ENCODE data around the gene UGGT2. TPM values are rescaled to one million over a fixed set of nuclear protein-coding genes. Genes with fewer than 3 reads are reported as not detected.

Gene UGGT2, protein sequence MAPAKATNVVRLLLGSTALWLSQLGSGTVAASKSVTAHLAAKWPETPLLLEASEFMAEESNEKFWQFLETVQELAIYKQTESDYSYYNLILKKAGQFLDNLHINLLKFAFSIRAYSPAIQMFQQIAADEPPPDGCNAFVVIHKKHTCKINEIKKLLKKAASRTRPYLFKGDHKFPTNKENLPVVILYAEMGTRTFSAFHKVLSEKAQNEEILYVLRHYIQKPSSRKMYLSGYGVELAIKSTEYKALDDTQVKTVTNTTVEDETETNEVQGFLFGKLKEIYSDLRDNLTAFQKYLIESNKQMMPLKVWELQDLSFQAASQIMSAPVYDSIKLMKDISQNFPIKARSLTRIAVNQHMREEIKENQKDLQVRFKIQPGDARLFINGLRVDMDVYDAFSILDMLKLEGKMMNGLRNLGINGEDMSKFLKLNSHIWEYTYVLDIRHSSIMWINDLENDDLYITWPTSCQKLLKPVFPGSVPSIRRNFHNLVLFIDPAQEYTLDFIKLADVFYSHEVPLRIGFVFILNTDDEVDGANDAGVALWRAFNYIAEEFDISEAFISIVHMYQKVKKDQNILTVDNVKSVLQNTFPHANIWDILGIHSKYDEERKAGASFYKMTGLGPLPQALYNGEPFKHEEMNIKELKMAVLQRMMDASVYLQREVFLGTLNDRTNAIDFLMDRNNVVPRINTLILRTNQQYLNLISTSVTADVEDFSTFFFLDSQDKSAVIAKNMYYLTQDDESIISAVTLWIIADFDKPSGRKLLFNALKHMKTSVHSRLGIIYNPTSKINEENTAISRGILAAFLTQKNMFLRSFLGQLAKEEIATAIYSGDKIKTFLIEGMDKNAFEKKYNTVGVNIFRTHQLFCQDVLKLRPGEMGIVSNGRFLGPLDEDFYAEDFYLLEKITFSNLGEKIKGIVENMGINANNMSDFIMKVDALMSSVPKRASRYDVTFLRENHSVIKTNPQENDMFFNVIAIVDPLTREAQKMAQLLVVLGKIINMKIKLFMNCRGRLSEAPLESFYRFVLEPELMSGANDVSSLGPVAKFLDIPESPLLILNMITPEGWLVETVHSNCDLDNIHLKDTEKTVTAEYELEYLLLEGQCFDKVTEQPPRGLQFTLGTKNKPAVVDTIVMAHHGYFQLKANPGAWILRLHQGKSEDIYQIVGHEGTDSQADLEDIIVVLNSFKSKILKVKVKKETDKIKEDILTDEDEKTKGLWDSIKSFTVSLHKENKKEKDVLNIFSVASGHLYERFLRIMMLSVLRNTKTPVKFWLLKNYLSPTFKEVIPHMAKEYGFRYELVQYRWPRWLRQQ (N-terminal part only)
- 10 to 100 TPM; 17.3 to 25.6 TPM for total RNA-seq

DNA sequence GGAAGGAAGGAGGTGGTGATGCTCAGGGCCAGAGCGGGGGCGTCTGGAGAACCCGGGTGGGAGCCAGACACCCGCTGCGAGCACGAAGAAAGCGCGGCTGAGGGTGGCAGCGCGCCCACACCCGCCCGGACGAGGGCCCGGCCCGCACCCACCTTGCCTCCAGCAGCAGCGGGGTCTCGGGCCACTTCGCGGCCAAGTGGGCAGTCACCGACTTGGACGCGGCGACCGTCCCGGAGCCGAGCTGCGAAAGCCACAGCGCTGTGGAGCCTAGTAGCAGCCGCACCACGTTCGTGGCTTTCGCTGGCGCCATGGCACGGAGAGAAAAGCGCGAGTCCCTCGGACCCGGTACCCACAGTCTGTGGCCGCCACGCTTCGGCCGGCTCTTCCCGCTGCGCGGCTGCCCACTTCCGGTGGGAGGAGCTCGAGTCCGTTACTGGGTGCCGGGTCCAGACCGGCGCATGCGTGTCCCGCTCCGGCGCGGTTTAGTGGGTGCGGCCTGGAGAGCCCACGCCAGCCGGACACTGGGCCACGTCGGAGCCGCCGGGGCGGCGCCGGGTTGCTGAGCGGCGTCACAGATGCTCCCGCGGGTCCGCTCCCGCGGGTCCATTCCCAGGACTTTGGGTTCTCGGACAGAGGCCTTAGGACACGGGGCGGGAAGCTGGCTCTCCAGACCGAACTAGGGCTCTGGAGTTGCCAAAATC is at the start of gene UGGT2:
TSS of gene UGGT2 (minus strand) at position 399 of the 701 bp plus-strand sequence. CDS start at position 310, 89 bp downstream.
- H3K27me3 ChIP-seq = no peaks in the 10 kb centered on the region
- peaks cover 0 to 10% of the 10 kb centered on the region in 2 donors for H3K4me1 ChIP-seq
- H3K4me3 ChIP-seq = peak within 1 kb of the TSS; percentile 97 to 98
- H3K36me3 ChIP-seq = no peaks in the 10 kb centered on the region
- H3K27ac ChIP-seq = peak within 1 kb of the TSS; percentile 87 to 91
- TF ChIP-seq, protein P1, sequence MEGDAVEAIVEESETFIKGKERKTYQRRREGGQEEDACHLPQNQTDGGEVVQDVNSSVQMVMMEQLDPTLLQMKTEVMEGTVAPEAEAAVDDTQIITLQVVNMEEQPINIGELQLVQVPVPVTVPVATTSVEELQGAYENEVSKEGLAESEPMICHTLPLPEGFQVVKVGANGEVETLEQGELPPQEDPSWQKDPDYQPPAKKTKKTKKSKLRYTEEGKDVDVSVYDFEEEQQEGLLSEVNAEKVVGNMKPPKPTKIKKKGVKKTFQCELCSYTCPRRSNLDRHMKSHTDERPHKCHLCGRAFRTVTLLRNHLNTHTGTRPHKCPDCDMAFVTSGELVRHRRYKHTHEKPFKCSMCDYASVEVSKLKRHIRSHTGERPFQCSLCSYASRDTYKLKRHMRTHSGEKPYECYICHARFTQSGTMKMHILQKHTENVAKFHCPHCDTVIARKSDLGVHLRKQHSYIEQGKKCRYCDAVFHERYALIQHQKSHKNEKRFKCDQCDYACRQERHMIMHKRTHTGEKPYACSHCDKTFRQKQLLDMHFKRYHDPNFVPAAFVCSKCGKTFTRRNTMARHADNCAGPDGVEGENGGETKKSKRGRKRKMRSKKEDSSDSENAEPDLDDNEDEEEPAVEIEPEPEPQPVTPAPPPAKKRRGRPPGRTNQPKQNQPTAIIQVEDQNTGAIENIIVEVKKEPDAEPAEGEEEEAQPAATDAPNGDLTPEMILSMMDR (IDR thresholded peaks at IDR 0.05) = peak in 1 of 2 donors; percentile 51
- no peaks in the 10 kb centered on the region for H3K9me3 ChIP-seq
- peak; percentile 96 for DNase-seq (ENCODE audit: low spot score)

DNA sequence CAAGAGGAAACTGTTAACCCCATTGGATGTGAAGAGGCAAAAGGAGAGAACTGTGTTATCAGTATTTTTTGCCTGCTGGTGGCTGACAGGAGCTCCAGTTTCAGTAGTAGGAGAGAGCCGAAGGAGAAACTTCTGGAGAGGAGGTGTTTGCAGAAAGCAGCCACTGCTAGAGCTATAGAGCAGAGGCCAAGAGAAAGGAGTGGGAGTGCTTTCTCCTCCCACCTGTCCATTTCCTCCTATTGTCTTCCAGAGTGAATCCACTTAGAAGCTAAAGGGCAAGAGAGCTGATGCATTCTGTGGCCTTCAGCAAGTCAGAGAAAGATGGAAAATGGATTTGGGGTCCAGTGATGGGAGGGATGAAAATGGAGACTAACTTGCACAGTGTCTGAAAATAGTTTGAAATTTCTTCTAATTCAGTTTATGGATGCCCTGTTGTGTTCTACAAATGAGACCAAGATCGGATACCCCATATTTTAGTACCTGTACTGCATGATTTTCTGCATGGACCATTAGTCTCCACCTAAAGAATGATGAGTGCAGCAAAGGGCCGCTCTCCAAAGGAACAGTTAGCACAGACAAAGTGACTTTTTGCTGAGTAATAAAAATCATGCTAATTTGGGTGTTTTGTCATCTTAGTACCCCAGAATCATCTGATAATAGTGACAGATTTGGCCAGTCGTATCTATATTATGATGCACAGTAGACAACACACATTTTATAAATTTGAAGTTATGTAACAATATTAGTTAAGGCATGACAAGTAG is 47.4 kb upstream of the UGGT2 start:
- Histone ChIP-seq H3K4me3 (no peak overlapping the region), H3K4me1 (no peaks in the 10 kb centered on the region), H3K9me3 (no peaks in the 10 kb centered on the region), H3K36me3 (no peaks in the 10 kb centered on the region), H3K27ac (no peak overlapping the region), H3K27me3 (no peaks in the 10 kb centered on the region)
- no peak for DNase-seq (ENCODE audit: low spot score)
- TF ChIP-seq, protein P1 (IDR thresholded peaks at IDR 0.05) = no peak

- DNase-seq (ENCODE audit: low spot score) = no peak
- H3K4me1 ChIP-seq = peaks cover 0 to 14% of the 10 kb centered on the region in 2 donors
- no peaks in the 10 kb centered on the region for H3K36me3 ChIP-seq
- H3K4me3 ChIP-seq = no peak overlapping the region
- H3K27ac ChIP-seq = no peak overlapping the region
- TF ChIP-seq, protein P1 (IDR thresholded peaks at IDR 0.05) = no peak
- H3K9me3 ChIP-seq = no peaks in the 10 kb centered on the region
- H3K27me3 ChIP-seq = peaks cover 0 to 7% of the 10 kb centered on the region in 2 donors
These were observed 40.2 kb upstream of the UGGT2 start for GRCh38 chr13:96093296-96094006.

- Histone ChIP-seq H3K4me1 (peaks cover 0 to 14% of the 10 kb centered on the region in 2 donors), H3K36me3 (no peaks in the 10 kb centered on the region), H3K27me3 (peaks cover 0 to 7% of the 10 kb centered on the region in 2 donors), H3K4me3 (peak overlapping the region in 1 of 2 donors; percentile 50), H3K9me3 (no peaks in the 10 kb centered on the region), H3K27ac (no peak overlapping the region)
- TF ChIP-seq, protein P1 (IDR thresholded peaks at IDR 0.05) = no peak
- DNase-seq (ENCODE audit: low spot score) = no peak
These were observed 38.2 kb upstream of the UGGT2 start for GRCh38 chr13:96091164-96092117.

All from right atrium auricular region (tissue), 2 donors.